SH-SY5Y (cell line): Measurements from ENCODE around the gene ITCH.

ENCODE experiments used
- GATA2 ChIP-seq: IDR thresholded peaks from 2 replicates; pipeline ENCODE4 v1.6.1; 2011; ENCODE audit warnings: mild to moderate bottlenecking, low read depth, low read length
- GATA3 ChIP-seq: IDR thresholded peaks from 2 replicates; pipeline ENCODE4 v1.6.1; 2011; ENCODE audit warnings: low read depth, mild to moderate bottlenecking, low read length, moderate library complexity

GRCh38 chr20:34320861-34321260 is 42.2 kb upstream of the ITCH start:
- TF ChIP-seq GATA3 (no peak), GATA2 (no peak)
